ENCODE measurements around the gene MARCHF10.

Gene MARCHF10

GRCh38 chr17:62660629-62661118 is 147.4 kb downstream of the MARCHF10 start:
- DNase-seq (ENCODE audit: low read depth, low spot score) = no peak

- DNase-seq (ENCODE audit: low read depth, low spot score) = no peak
These were observed 149.8 kb downstream of the MARCHF10 start for GRCh38 chr17:62658136-62658920.

- no peak for DNase-seq (ENCODE audit: low read depth, low spot score)
These were observed 150.4 kb downstream of the MARCHF10 start for GRCh38 chr17:62657690-62658089.

GRCh38 chr17:62657145-62657665 is 150.9 kb downstream of the MARCHF10 start:
- DNase-seq (ENCODE audit: low read depth, low spot score) = no peak

GRCh38 chr17:62656446-62656845 is 151.7 kb downstream of the MARCHF10 start:
- DNase-seq (ENCODE audit: low read depth, low spot score) = no peak

GRCh38 chr17:62655656-62656055 is 152.5 kb downstream of the MARCHF10 start:
- no peak for DNase-seq (ENCODE audit: low read depth, low spot score)

GRCh38 chr17:62653826-62654761 is 154.0 kb downstream of the MARCHF10 start:
- DNase-seq (ENCODE audit: low read depth, low spot score) = no peak

- DNase-seq (ENCODE audit: low read depth, low spot score) = no peak
These were observed 154.9 kb downstream of the MARCHF10 start for GRCh38 chr17:62653002-62653825.

- DNase-seq (ENCODE audit: low read depth, low spot score) = no peak
These were observed 155.7 kb downstream of the MARCHF10 start for GRCh38 chr17:62652251-62653001.

Measured in smooth muscle cell of the brain vasculature (primary cell).